Hematopoietic multipotent progenitor cell (in vitro differentiated cells): ENCODE results near the gene SLC25A30. TPM values are rescaled to one million over a fixed set of nuclear protein-coding genes. Genes with fewer than 3 reads are reported as not detected.
"Not testable (repeated sequence)": the region's sequence is repeated elsewhere in the genome, so short reads cannot be mapped to it uniquely, and the experiment has no call there.

ENCODE experiments used
- DNase-seq, 3 donors: peaks; one replicate each; pipeline ENCODE4 v3.0.0-alpha.2; 2011 to 2015; ENCODE audit warnings: low read depth in 2 of 3, low spot score in 2 of 3
- total RNA-seq: library from RNA; depleted of rRNA; stranded (reverse); fragments of >200 nt; gene quantifications from one replicate; pipeline ENCODE4 v1.2.3, GENCODE V29; 2012

Gene SLC25A30
- total RNA-seq, 1 donor: 26.1 TPM

DNA sequence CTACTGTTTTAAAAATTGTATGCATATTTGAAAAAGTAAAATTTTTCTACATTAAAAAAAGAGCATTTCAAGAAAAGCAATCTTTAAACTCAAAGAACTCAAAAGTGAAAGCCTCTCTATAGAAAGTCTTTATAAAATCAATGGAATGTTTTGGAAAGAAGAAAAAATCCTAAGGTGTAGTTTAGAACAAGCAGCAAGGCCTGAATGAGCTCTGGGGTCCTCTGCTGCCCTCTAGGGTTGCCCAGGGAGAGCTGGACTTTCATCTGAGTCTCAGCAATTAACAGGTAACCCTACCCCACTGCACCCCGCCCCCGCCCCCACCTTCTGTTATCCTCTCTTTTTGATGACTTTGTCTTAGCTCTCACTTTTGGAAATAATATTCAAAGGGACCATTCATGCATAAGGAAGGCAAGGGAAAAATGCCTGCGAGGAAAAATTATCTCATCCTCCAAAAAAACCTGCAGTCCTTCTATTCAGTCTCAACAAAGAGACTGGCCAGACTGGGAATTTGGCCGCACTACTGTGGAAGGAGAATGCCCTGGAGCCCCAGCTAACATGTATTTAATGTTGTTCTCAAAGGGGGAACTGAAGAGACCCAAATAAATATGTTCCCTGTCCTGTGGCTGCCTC, 24.1 kb downstream of the SLC25A30 start:
- peak in 2 of 3 donors; percentile 68 to 72 for DNase-seq

GRCh38 chr13:45392811-45393210, 25.4 kb downstream of the SLC25A30 start:
- DNase-seq: no peak

DNA sequence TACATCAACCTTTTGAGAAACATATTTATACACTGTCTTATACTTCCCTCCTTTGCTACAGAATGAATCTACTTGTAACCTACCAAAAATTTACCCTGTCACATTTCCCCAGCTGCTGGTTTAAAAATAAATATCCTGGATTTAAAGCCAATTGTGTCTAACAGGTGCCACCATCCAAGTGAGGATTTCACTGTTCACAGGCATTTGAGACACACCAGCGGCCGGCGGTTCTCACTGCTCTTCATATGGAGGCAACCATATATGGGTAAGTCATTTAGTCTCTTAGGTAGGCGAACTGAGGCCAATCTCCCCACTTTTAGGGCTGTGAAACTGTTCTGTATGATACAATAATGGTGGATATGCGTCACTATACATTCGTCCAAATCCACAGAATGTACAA, 26.2 kb downstream of the SLC25A30 start:
- no peak for DNase-seq

DNA sequence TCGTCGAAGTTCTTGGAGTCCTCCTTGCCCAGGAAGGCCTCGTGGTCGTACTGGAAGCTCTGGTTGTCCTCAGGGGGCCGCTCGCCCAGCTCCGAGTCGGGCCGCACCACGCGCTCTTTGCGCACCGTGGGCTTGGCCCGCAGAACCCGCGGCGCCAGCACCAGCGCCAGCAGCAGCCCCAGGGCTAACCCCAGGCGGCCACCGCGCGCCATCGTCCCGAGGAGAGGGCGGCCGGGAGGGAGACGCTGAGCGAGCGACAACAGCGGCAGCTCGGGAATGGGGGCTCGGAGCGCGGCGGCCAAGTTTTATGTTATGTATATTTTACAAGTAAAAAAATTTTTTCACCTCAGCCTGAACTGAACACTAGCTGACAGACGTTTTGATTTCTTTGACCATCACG, 27.0 kb downstream of the SLC25A30 start:
- not testable (repeated sequence) for DNase-seq

GRCh38 chr13:45390348-45390747, 27.8 kb downstream of the SLC25A30 start:
- DNase-seq: not testable (repeated sequence)

DNA sequence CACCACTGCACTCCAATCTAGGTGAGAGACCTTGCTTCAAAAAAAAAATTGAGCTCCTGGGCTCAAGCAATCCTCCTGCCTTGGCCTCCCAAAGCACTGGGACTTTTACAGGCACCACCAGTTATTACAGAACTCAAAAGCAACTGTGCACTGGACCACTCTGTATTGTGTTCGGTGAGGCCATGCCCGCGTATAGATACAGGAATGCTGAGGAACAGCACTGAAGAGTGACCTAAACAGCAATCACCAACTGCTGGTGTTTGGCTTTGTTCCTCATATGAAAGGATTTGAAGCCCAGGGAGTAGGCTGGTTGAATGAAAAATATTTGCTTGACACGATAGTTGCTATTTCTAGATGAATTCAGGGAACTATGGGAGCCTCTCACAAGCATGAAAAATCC, 29.5 kb downstream of the SLC25A30 start:
- no peak for DNase-seq

DNA sequence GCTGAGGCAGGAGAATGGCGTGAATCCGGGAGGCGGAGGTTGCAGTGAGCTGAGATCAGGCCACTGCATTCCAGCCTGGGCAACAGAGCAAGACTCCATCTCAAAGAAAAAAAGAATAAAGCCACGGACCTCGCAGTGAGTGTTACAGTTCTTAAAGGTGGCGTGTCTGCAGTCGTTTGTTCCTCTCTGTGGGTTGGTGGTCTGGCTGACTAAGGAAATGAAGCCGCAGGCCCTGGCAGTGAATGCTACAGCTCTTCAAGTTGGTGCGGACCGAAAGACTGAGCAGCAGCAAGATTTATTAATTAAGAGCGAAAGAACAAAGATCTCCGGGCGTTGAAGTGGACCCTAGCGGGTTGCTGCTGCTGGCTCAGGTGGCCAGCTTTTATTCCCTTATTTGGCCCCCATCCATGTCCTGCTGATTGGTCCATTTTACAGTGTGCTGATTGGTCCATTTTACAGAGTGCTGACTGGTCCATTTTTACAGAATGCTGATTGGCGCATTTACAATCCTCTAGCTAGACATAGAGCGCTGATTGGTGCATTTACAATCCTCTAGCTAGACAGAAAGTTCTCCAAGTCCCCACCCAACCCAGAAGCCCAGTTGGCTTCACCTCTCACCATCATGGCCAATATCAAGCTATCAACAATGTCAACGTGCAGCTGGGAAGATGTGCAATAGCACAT, 31.1 kb downstream of the SLC25A30 start:
- DNase-seq: peak in 2 of 3 donors; percentile 83 to 89

DNA sequence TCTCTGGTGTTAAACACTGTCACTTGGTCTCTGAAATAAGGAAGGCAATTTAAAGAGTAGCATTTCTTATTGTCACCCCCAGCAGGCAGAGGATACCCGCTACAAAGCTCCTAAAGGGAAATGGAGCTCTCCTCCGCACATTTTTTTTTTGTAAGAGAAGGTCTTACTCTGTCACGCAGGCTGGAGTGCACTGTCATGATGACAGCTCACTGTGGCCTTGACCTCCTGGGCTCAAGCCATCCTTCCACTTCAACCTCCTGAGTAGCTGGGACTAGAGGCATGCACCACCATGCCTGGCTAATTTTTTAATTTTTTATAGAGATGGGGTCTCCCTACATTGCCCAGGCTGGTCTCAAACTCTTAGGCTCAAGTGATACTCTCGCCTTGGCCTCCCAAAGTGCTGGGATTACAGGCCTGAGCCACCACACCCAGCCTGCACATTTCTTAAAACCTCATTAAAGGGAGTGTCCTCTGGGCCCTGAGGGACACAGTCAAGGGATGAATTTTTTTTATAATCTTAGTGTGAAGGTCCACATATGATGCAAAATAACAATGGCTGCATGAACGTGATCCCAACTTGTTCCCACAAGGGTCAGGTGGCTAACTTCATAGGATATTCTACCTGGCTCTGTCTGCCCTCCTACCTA, 32.1 kb downstream of the SLC25A30 start:
- DNase-seq: no peak

- DNase-seq: no peak
Observed at GRCh38 chr13:45385320-45385719, 32.9 kb downstream of the SLC25A30 start.

DNA sequence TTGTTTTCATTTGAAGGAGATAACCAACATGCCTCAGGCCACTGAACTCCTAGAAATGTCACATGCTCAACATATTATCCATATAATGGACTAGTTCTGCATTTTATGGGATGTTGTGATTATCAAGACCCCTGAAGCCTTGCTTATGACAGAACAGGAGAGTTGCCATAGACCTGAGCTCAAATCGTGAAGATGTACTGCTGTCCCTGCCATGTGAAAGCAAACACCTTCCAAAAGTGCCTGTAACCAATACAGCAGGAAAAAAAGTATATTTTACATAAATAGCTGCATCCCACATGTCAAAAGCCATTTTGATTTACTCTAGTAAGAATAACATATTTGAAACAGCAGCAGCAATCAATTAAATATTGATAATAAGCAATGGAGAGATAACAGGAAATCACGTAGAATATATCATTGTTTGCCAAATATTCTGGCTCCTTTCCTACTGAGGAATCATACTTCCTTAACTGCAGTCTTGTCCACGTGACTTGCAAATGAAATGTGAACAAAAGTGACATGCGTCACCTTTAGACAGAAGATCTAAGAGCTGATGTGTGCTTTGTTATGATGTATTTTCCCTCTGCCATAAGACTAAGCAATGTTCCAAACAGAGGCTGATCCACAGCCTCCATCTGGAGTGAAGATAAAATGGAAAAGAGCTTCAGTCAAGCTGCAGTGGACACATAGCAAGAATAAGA, 33.5 kb downstream of the SLC25A30 start:
- DNase-seq: no peak

- DNase-seq: not testable (repeated sequence)
Observed at GRCh38 chr13:45382739-45383138, 35.4 kb downstream of the SLC25A30 start.

- DNase-seq: no peak
Observed at GRCh38 chr13:45381196-45381595, 37.0 kb downstream of the SLC25A30 start.

DNA sequence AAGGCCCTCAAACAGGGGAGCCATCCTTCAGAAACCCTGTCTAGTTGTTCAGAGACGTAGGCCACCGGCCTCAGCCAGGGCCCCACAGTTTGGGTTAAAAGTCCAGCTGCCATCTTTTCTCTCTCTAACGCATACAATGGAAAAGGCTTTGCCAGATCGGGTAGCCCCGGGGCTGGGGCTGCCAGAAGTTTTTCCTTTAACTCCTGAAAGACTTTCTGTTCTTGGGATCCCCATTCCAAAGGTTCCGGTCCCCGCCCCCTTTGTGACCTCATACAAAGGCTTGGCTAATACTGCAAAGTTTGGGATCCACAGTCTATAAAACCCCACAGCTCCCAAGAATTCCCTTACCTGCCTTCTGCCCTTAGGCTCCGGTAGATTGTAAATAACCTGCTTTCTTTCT, 37.5 kb downstream of the SLC25A30 start:
- DNase-seq: not testable (repeated sequence)

GRCh38 chr13:45379516-45379915, 38.7 kb downstream of the SLC25A30 start:
- not testable (repeated sequence) for DNase-seq

- DNase-seq: not testable (repeated sequence)
Observed at GRCh38 chr13:45378786-45379185, 39.4 kb downstream of the SLC25A30 start.

GRCh38 chr13:45377314-45377713, 40.9 kb downstream of the SLC25A30 start:
- not testable (repeated sequence) for DNase-seq

DNA sequence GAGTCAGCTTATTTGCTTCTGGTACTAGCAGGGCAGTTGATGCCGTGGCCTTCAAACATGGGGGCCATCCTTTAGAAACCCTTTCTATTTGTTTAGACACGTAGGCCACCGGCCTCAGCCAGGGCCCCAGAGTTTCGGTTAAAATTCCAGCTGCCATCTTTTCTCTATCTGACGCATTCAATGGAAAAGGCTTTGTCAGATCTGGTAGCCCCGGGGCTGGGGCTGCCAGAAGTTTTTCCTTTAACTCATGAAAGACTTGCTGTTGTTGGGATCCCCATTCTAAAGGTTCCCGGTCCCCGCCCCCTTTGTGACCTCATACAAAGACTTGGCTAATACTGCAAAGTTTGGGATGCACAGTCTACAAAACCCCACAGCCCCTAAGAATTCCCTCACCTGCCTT, 41.5 kb downstream of the SLC25A30 start:
- not testable (repeated sequence) for DNase-seq

DNA sequence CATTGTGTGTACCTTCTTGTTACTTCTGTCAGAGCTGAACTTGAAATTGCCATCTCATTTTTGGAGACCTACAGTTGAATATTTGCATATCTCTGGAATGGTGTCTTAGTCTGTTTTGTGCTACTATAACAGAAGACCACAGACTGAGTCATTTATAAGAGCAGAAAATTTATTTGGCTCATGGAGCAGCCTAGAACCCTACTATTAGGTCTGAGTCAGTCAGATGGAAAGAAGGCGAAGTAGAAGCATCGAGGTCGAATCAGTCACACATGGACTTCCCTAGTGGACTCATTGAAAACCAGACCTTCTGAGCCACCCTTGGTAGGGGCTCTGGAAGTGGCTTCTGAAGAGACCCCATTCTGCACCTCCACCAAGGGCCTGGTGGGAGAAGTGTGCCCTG, 43.3 kb downstream of the SLC25A30 start:
- DNase-seq: no peak

GRCh38 chr13:45373162-45373547, 45.0 kb downstream of the SLC25A30 start:
- DNase-seq: no peak

DNA sequence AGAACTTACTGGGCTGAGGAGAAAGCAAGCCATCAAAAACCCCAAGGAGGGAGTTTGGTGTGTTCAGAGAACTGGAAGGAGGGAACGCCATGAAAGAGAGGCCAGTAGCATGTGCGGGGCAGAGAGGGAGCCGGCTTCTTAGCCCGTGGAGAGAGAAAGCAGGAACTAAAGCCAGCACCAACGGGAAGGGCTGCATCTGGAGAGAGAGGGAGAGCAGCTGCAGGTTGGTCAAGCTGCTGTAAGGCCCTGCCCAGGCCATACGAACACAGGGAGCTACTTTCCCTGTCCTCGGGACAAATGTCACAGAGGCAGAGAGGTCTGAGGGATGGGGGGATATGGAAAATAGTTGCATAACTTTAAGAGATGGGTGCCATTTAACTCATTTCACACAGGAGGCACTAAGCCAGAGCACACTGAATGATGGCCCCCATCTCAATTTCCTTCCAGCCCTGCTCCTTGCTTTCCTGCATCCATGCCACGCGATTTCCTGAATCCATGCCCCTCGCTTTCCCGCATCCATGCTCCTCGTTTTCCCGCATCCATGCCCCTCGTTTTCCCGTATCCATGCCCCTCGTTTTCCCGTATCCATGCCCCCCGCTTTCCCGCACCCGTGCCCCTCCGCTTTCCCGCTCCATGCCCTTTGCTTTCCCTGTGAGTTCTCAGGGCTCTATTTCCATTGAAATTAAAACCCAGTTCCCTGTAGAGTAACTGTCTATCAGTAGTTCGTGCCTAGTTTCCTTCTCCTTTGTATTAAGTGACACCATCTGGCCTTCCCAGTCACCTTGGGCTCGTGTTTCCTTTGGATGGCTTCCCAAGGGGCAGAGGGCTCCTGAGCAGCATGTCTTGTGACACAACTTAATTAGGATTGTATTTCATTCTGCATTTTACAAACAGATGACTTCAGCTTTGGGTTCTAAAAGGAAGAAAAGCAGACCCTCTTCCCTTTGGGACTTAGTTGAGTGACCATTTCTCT, 45.7 kb downstream of the SLC25A30 start:
- DNase-seq: no peak
